Naive thymus-derived CD4-positive, alpha-beta T cell (primary cell): ENCODE data around the gene ITGB7. TPM values are rescaled to one million over a fixed set of nuclear protein-coding genes. Genes with fewer than 3 reads are reported as not detected.

Experiments used
- ATAC-seq: fragments of 150-1000 bp; cut with Tn5 transposase; 2 replicates; pipeline ENCODE4 v1.10.0; 2021; ENCODE audit warnings: mild to moderate bottlenecking, moderate library complexity
- CTCF ChIA-PET: fragments of 350-600 bp; sonication (Branson Sonifier 250); formaldehyde crosslinking; loops from one replicate; lab custom pipeline; 2021; ENCODE audit warnings: antibody characterized with exemption; lab: Charles Lee
- POLR2A ChIA-PET: fragments of 350-600 bp; sonication (Branson Sonifier 250); formaldehyde crosslinking; loops from one replicate; lab custom pipeline; 2021; ENCODE audit warnings: antibody characterized with exemption, inconsistent platforms; lab: Charles Lee
- DNase-seq, 9 donors: peaks; one replicate each; pipeline versions ENCODE4 v3.0.0 to v3.0.0-alpha.2; 2020 to 2022; ENCODE audit warnings: mixed read lengths in 1 of 9
- H3K27ac ChIP-seq: one replicate; pipeline ENCODE4 v1.7.0; 2013; ENCODE audit warnings: mild to moderate bottlenecking, low read depth, low read length, moderate library complexity
- H3K27me3 ChIP-seq, 2 donors: one replicate each; pipeline ENCODE4 v1.7.0; 2013; ENCODE audit warnings: low read length in 2 of 2, mild to moderate bottlenecking in 2 of 2, moderate library complexity in 2 of 2; ENCODE audit not compliant: control insufficient read depth in 2 of 2, insufficient read depth in 2 of 2
- H3K36me3 ChIP-seq, 3 experiments: 1 replicate in 2 of 3; 2 replicates in 1 of 3; pipeline ENCODE4 v1.7.0; 2013; ENCODE audit warnings: low read length in 3 of 3, mild to moderate bottlenecking in 3 of 3, moderate library complexity in 1 of 3; ENCODE audit not compliant: insufficient read depth in 3 of 3, control insufficient read depth in 2 of 3
- H3K4me1 ChIP-seq, 2 donors: one replicate each; pipeline ENCODE4 v1.7.0; 2013; ENCODE audit warnings: low read length in 2 of 2, mild to moderate bottlenecking in 2 of 2, moderate library complexity in 1 of 2; ENCODE audit not compliant: control insufficient read depth in 2 of 2, insufficient read depth in 2 of 2
- H3K4me3 ChIP-seq: 2 replicates; pipeline ENCODE4 v1.7.0; 2013; ENCODE audit warnings: mild to moderate bottlenecking, low read length
- H3K9me3 ChIP-seq, 3 experiments: 1 replicate in 2 of 3; 2 replicates in 1 of 3; pipeline ENCODE4 v1.7.0; 2013; ENCODE audit warnings: low read length in 3 of 3; ENCODE audit not compliant: control insufficient read depth in 2 of 3
- H3K27ac Mint-ChIP-seq, 9 donors: one replicate each; pipeline ENCODE4 v1.8.0; 2020 to 2022; ENCODE audit warnings: mixed read lengths in 9 of 9, mild to moderate bottlenecking in 8 of 9, moderate library complexity in 5 of 9, inconsistent platforms in 2 of 9
- H3K27me3 Mint-ChIP-seq, 5 donors: one replicate each; pipeline ENCODE4 v1.8.0; 2021 to 2022; ENCODE audit warnings: mixed read lengths in 5 of 5, mild to moderate bottlenecking in 1 of 5
- H3K36me3 Mint-ChIP-seq, 5 donors: one replicate each; pipeline ENCODE4 v1.8.0; 2020 to 2022; ENCODE audit warnings: mixed read lengths in 5 of 5, mild to moderate bottlenecking in 3 of 5, inconsistent platforms in 1 of 5
- H3K4me1 Mint-ChIP-seq, 7 donors: one replicate each; pipeline ENCODE4 v1.8.0; 2020 to 2022; ENCODE audit warnings: mixed read lengths in 7 of 7, mild to moderate bottlenecking in 3 of 7, inconsistent platforms in 1 of 7
- H3K4me3 Mint-ChIP-seq, 10 donors: one replicate each; pipeline ENCODE4 v1.8.0; 2020 to 2022; ENCODE audit warnings: mild to moderate bottlenecking in 10 of 10, mixed read lengths in 10 of 10, moderate library complexity in 6 of 10, inconsistent platforms in 2 of 10
- H3K9me3 Mint-ChIP-seq, 11 donors: one replicate each; pipeline ENCODE4 v1.8.0; 2020 to 2022; ENCODE audit warnings: mixed read lengths in 11 of 11, mild to moderate bottlenecking in 4 of 11, inconsistent platforms in 1 of 11, moderate library complexity in 1 of 11
- intact Hi-C, 2 donors: fragments of 100-400 bp; cut with micrococcal nuclease; formaldehyde crosslinking; loops; one replicate each; pipeline ENCODE4 v1.15.1; 2023
- polyA plus RNA-seq, 2 donors: library from polyadenylated mRNA; unstranded; fragments of 300-500 nt; fragmentation: Illumina TruSeq; gene quantifications; one replicate each; pipeline ENCODE4 v1.2.3, GENCODE V29; 2021
- total RNA-seq, 6 experiments: library from RNA in 5 of 6; stranded (reverse) in 5 of 6; gene quantifications; 1 replicate in 5 of 6; 2 replicates in 1 of 6; pipeline ENCODE4 v1.2.3 and lab custom pipeline; 2021 to 2026

Gene ITGB7
- total and polyA plus RNA-seq, 7 experiments from 2014 or later: 191 to 760 (median 227) TPM

DNA sequence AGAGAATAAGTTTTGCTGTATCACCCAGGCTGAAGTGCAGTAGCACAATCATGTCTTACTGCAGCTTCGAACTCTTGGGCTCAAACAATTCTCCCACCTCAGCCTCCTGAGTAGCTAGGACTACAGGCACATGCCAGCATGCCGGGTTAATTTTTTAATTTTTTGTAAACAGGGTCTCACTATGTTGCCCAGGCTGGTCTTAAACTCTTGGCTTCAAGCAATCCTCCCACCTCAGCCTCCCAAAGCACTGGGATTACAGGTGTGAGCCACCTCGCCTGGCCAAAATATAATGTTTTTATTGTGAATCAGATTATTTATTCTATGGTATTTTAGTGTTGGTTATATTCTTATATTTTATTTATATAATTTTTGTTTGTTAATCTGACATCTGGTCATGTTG is 30.3 kb downstream of the ITGB7 start:
- ATAC-seq (no peak), DNase-seq (no peak)
- intact Hi-C loops: no loop called here
- Mint-ChIP-seq H3K27ac (peak overlapping the region in 1 of 9 donors; percentile 31), H3K4me3 (no peak overlapping the region), H3K9me3 (no peaks in the 10 kb centered on the region), H3K27me3 (no peaks in the 10 kb centered on the region), H3K36me3 (peaks cover 3 to 14% (median 9%) of the 10 kb centered on the region in 5 donors), H3K4me1 (peaks cover 16 to 28% (median 20%) of the 10 kb centered on the region in 7 donors)
- peaks cover 13 to 15% of the 10 kb centered on the region in 2 donors for H3K4me1 ChIP-seq
- POLR2A ChIA-PET: interaction anchor here (1.0 to 1.3 kb wide), 3 partner anchors 9 to 118 kb away, joined by 3 to 5 read pairs (median 3); partner anchors contain the start of gene PFDN5
- H3K27me3 ChIP-seq: no peaks in the 10 kb centered on the region
- no peaks in the 10 kb centered on the region for H3K9me3 ChIP-seq
- peaks cover 0 to 12% (median 2%) of the 10 kb centered on the region in 3 experiments for H3K36me3 ChIP-seq
- no peak overlapping the region for H3K27ac ChIP-seq
- CTCF ChIA-PET: interaction anchor here (0.5 to 1.4 kb wide), 2 partner anchors 14 to 35 kb away, joined by 3 to 5 read pairs; no protein-coding TSS in a partner anchor
- H3K4me3 ChIP-seq: no peak overlapping the region

DNA sequence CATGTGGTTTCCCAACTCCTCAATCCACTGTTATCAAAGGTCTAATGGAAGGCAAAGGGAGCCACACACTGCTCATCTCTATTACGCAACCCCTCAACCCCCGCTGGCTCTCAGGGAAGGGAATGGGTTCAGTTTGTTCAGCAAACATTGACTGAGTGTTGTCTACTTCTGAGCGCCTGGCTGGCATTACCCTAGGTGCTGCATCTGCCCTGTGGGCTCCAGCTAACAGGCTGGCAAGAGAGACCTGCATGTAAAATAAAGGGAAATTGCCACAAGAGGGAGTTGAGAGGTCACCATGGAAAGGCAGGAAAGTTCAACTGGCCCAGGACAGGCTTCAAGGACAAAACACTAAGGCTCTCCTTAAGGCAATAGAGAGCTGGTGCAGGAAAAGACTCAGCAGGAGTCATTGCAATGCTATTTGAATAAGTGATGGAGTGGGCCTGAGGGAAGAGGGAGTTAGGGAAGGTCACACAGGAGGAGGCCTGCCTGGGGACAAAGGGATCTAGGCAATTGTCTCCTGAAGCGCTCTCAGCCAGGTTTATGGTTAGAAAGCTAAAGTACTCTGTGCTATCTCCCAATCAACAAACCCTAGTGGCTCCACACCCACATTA is 32.1 kb downstream of the ITGB7 start:
- intact Hi-C loops: no loop called here
- Histone ChIP-seq H3K27me3 (no peaks in the 10 kb centered on the region), H3K4me3 (no peak overlapping the region), H3K4me1 (peaks cover 6 to 9% of the 10 kb centered on the region in 2 donors), H3K9me3 (no peaks in the 10 kb centered on the region), H3K36me3 (peaks cover 0 to 19% (median 0%) of the 10 kb centered on the region in 3 experiments), H3K27ac (no peak overlapping the region)
- H3K36me3 Mint-ChIP-seq: peaks cover 2 to 26% (median 8%) of the 10 kb centered on the region in 5 donors
- no peaks in the 10 kb centered on the region for H3K27me3 Mint-ChIP-seq
- ChIA-PET POLR2A (interaction anchor here (0.9 to 1.6 kb wide), 4 partner anchors 12 to 32 kb away, joined by 3 to 6 read pairs (median 3); partner anchors contain the start of gene ITGB7), CTCF (interaction anchor here (0.6 to 1.7 kb wide), 5 partner anchors 12 to 121 kb away, joined by 3 to 7 read pairs (median 4); partner anchors contain the start of gene PFDN5)
- H3K4me1 Mint-ChIP-seq: peaks cover 9 to 20% (median 11%) of the 10 kb centered on the region in 7 donors
- DNase-seq (no peak), ATAC-seq (no peak)
- no peak overlapping the region for H3K27ac Mint-ChIP-seq
- H3K4me3 Mint-ChIP-seq: no peak overlapping the region
- no peaks in the 10 kb centered on the region for H3K9me3 Mint-ChIP-seq

GRCh38 chr12:53173085-53173715 is 33.9 kb downstream of the ITGB7 start:
- H3K4me3 ChIP-seq: no peak overlapping the region
- ChIA-PET CTCF (no interaction called here), POLR2A (interaction anchor here (1.9 kb wide), 1 partner anchor 13 kb away, joined by 4 read pairs; no protein-coding TSS in a partner anchor)
- H3K4me1 ChIP-seq: no peaks in the 10 kb centered on the region
- intact Hi-C loops: no loop called here
- no peak overlapping the region for H3K27ac ChIP-seq
- ATAC-seq (no peak), DNase-seq (no peak)
- H3K4me1 Mint-ChIP-seq: peaks cover 0 to 11% (median 2%) of the 10 kb centered on the region in 7 donors
- H3K9me3 Mint-ChIP-seq: no peaks in the 10 kb centered on the region
- H3K27me3 ChIP-seq: no peaks in the 10 kb centered on the region
- no peaks in the 10 kb centered on the region for H3K27me3 Mint-ChIP-seq
- H3K36me3 ChIP-seq: peaks cover 0 to 23% (median 0%) of the 10 kb centered on the region in 3 experiments
- peaks cover 2 to 31% (median 8%) of the 10 kb centered on the region in 5 donors for H3K36me3 Mint-ChIP-seq
- no peaks in the 10 kb centered on the region for H3K9me3 ChIP-seq
- no peak overlapping the region for H3K4me3 Mint-ChIP-seq
- no peak overlapping the region for H3K27ac Mint-ChIP-seq

DNA sequence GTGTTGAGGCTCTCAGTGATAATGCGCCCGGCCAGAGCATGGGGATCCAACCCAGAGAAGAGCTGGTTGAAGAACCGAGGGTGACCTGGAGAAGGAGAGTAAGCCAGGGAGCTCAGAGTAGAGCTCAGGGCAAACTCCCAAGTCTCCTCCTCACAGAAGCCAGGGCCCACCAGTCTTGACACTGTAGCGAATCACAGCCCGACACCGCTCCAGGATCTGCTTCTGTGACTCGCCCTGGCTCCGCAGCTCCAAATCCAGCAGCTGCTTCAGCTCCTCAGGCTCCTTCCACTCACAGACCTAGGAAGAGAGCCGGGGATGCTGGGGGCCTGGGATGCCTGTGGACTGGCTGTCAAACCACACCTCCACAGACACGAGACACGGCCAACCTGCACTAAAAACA is 34.7 kb downstream of the ITGB7 start:
- H3K36me3 Mint-ChIP-seq: peaks cover 2 to 36% (median 8%) of the 10 kb centered on the region in 5 donors
- no peak overlapping the region for H3K27ac Mint-ChIP-seq
- Histone ChIP-seq H3K36me3 (peaks cover 0 to 23% (median 0%) of the 10 kb centered on the region in 3 experiments), H3K4me3 (no peak overlapping the region), H3K4me1 (no peaks in the 10 kb centered on the region), H3K27me3 (no peaks in the 10 kb centered on the region), H3K9me3 (no peaks in the 10 kb centered on the region), H3K27ac (no peak overlapping the region)
- DNase-seq: no peak
- intact Hi-C loops: no loop called here
- H3K9me3 Mint-ChIP-seq: no peaks in the 10 kb centered on the region
- H3K27me3 Mint-ChIP-seq: no peaks in the 10 kb centered on the region
- H3K4me3 Mint-ChIP-seq: no peak overlapping the region
- H3K4me1 Mint-ChIP-seq: peaks cover 0 to 11% (median 2%) of the 10 kb centered on the region in 7 donors
- CTCF ChIA-PET: interaction anchor here (0.6 kb wide), 1 partner anchor 122 kb away, joined by 3 read pairs; no protein-coding TSS in a partner anchor
- ATAC-seq: no peak
- POLR2A ChIA-PET: interaction anchor here (1.9 kb wide), 1 partner anchor 12 kb away, joined by 4 read pairs; no protein-coding TSS in a partner anchor

DNA sequence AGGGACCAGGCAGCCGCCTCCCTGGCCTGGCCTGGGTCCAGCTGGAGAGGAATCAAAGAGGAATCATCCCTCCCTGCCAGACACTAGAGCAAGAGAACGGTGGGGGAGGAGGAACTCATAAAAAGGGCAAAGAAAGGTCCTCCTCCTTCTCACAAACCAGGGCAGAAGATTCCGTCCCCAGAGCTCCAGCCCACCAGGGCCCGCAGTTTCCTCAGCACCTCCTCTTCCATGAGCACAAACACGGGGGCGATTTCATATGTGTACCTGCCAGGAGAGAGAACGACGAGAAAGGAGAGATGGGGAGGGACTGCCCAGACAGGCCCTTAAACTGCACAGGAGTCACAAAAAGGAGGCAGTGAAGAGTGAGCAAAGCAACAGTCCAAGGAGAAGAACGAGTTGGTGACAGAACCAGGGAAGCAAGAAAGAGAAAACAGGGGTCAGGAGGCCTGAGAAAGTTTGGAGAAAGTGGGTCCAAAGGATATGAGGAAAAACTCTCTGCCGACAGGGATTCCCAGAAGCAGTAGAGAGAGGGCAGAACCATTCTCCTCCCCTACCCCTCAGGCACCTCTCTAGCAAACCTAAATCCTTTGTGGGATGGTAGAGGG is 35.2 kb downstream of the ITGB7 start:
- no peaks in the 10 kb centered on the region for H3K4me1 ChIP-seq
- ATAC-seq: no peak
- peaks cover 0 to 23% (median 0%) of the 10 kb centered on the region in 3 experiments for H3K36me3 ChIP-seq
- POLR2A ChIA-PET: interaction anchor here (1.9 kb wide), 1 partner anchor 12 kb away, joined by 4 read pairs; no protein-coding TSS in a partner anchor
- Mint-ChIP-seq H3K4me1 (peaks cover 0 to 11% (median 2%) of the 10 kb centered on the region in 7 donors), H3K27ac (peak overlapping the region in 1 of 9 donors; percentile 47), H3K36me3 (peaks cover 2 to 40% (median 8%) of the 10 kb centered on the region in 5 donors), H3K9me3 (no peaks in the 10 kb centered on the region), H3K27me3 (no peaks in the 10 kb centered on the region), H3K4me3 (no peak overlapping the region)
- no peaks in the 10 kb centered on the region for H3K27me3 ChIP-seq
- no peak overlapping the region for H3K27ac ChIP-seq
- CTCF ChIA-PET: no interaction called here
- H3K4me3 ChIP-seq: no peak overlapping the region
- intact Hi-C loops: no loop called here
- no peak for DNase-seq
- H3K9me3 ChIP-seq: no peaks in the 10 kb centered on the region
